ENCODE results near the gene FGFR3. TPM values are rescaled to one million over a fixed set of nuclear protein-coding genes. Genes with fewer than 3 reads are reported as not detected.

FGFR3 gene
- polyA plus RNA-seq, 1 experiment = 0.06 TPM

- Histone ChIP-seq H3K9me3 (ENCODE audit: control insufficient read depth, insufficient read depth, low read length) (no peaks in the 10 kb centered on the region; the same call in 1 of the 2 replicates), H3K27me3 (ENCODE audit: control insufficient read depth, insufficient read depth, low read length) (peaks cover 4% of the 10 kb centered on the region), H3K27ac (ENCODE audit: low read depth, low read length) (no peak overlapping the region), H3K4me3 (ENCODE audit: low read depth, low read length) (peak overlapping the region; percentile 44)
- no peak for DNase-seq (ENCODE audit: low read depth, low spot score)
- peak; percentile 46 for TF ChIP-seq CTCF (IDR thresholded peaks at IDR 0.05; ENCODE audit: low read depth, low read length)
- ChIA-PET POLR2A (interaction anchor here (1.1 kb wide), 1 partner anchor 26 kb away, joined by 3 read pairs; no protein-coding TSS in a partner anchor), CTCF (interaction anchor here (0.6 to 1.2 kb wide), 16 partner anchors 9 to 647 kb away, joined by 3 to 9 read pairs (median 5); no protein-coding TSS in a partner anchor)
These were observed 25.2 kb upstream of the FGFR3 start for GRCh38 chr4:1767770-1768366.

GRCh38 chr4:1768367-1769034 is 24.6 kb upstream of the FGFR3 start:
- no peaks in the 10 kb centered on the region; the same call in 1 of the 2 replicates for H3K9me3 ChIP-seq (ENCODE audit: control insufficient read depth, insufficient read depth, low read length)
- no peak overlapping the region for H3K4me3 ChIP-seq (ENCODE audit: low read depth, low read length)
- H3K27me3 ChIP-seq (ENCODE audit: control insufficient read depth, insufficient read depth, low read length) = peaks cover 4% of the 10 kb centered on the region
- ChIA-PET CTCF (interaction anchor here (0.6 to 1.2 kb wide), 16 partner anchors 9 to 827 kb away, joined by 3 to 9 read pairs (median 5); no protein-coding TSS in a partner anchor), POLR2A (interaction anchor here (0.6 to 1.1 kb wide), 2 partner anchors 19 to 26 kb away, joined by 3 read pairs; no protein-coding TSS in a partner anchor)
- no peak overlapping the region for H3K27ac ChIP-seq (ENCODE audit: low read depth, low read length)
- no peak for DNase-seq (ENCODE audit: low read depth, low spot score)
- TF ChIP-seq CTCF (IDR thresholded peaks at IDR 0.05; ENCODE audit: low read depth, low read length) = no peak

- TF ChIP-seq CTCF (IDR thresholded peaks at IDR 0.05; ENCODE audit: low read depth, low read length) = no peak
- H3K4me3 ChIP-seq (ENCODE audit: low read depth, low read length) = no peak overlapping the region
- CTCF ChIA-PET = no interaction called here
- DNase-seq (ENCODE audit: low read depth, low spot score) = no peak
- POLR2A ChIA-PET = no interaction called here
- no peaks in the 10 kb centered on the region; the same call in 1 of the 2 replicates for H3K9me3 ChIP-seq (ENCODE audit: control insufficient read depth, insufficient read depth, low read length)
- peaks cover 4% of the 10 kb centered on the region for H3K27me3 ChIP-seq (ENCODE audit: control insufficient read depth, insufficient read depth, low read length)
- H3K27ac ChIP-seq (ENCODE audit: low read depth, low read length) = no peak overlapping the region
These were observed 23.4 kb upstream of the FGFR3 start for GRCh38 chr4:1769692-1770091.

- POLR2A ChIA-PET = no interaction called here
- CTCF ChIA-PET = interaction anchor here (0.8 kb wide), 1 partner anchor 39 kb away, joined by 3 read pairs; no protein-coding TSS in a partner anchor
- Histone ChIP-seq H3K4me3 (ENCODE audit: low read depth, low read length) (no peak overlapping the region), H3K27ac (ENCODE audit: low read depth, low read length) (no peak overlapping the region), H3K27me3 (ENCODE audit: control insufficient read depth, insufficient read depth, low read length) (peaks cover 4% of the 10 kb centered on the region), H3K9me3 (ENCODE audit: control insufficient read depth, insufficient read depth, low read length) (no peaks in the 10 kb centered on the region; the same call in 1 of the 2 replicates)
- DNase-seq (ENCODE audit: low read depth, low spot score) = no peak
- no peak for TF ChIP-seq CTCF (IDR thresholded peaks at IDR 0.05; ENCODE audit: low read depth, low read length)
These were observed 22.8 kb upstream of the FGFR3 start for GRCh38 chr4:1770245-1770644.

GRCh38 chr4:1770791-1771231 is 22.3 kb upstream of the FGFR3 start:
- Histone ChIP-seq H3K9me3 (ENCODE audit: control insufficient read depth, insufficient read depth, low read length) (no peaks in the 10 kb centered on the region; the same call in 1 of the 2 replicates), H3K27me3 (ENCODE audit: control insufficient read depth, insufficient read depth, low read length) (peaks cover 4% of the 10 kb centered on the region), H3K4me3 (ENCODE audit: low read depth, low read length) (no peak overlapping the region), H3K27ac (ENCODE audit: low read depth, low read length) (no peak overlapping the region)
- DNase-seq (ENCODE audit: low read depth, low spot score) = no peak
- ChIA-PET CTCF (interaction anchor here (0.8 kb wide), 1 partner anchor 39 kb away, joined by 3 read pairs; no protein-coding TSS in a partner anchor), POLR2A (no interaction called here)
- TF ChIP-seq CTCF (IDR thresholded peaks at IDR 0.05; ENCODE audit: low read depth, low read length) = no peak

All from AG04450 (cell line).